ENCODE data around the gene CPS1. TPM values are rescaled to one million over a fixed set of nuclear protein-coding genes. Genes with fewer than 3 reads are reported as not detected.

Gene CPS1
- total and polyA plus RNA-seq, 11 donors = 0.61 to 5.3 (median 1.8) TPM

DNA sequence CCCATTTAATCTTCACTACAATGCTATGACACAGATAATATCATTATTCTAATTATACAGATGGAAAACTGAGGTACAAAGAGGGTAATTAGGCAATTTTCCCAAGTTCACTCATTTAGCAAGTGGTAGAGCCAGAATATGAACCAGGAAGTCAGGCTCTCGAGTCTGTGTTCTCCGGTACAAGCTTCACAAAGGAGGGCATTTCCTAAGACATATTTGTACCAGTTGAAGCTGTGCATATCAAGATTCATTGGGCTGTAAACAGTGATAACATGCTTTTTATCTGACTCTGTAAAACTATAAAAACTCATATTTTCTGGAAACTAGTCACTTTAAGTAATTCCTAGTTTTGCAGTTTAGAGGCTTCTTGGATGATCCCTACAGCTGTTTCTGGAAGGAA is 23.0 kb upstream of the CPS1 start:
- H3K9me3 ChIP-seq = no peaks in the 10 kb centered on the region
- WGBS, 4 donors = 76 to 94% (median 81%) methylated on average over 2 of the region's 2 CpGs
- H3K27ac ChIP-seq = no peak overlapping the region
- H3K4me3 ChIP-seq = no peak overlapping the region
- ATAC-seq = no peak
- intact Hi-C loops (cut with DNase I) = no loop called here
- H3K27me3 ChIP-seq = peaks cover 0 to 3% (median 0%) of the 10 kb centered on the region in 9 donors
- TF ChIP-seq, protein P1, sequence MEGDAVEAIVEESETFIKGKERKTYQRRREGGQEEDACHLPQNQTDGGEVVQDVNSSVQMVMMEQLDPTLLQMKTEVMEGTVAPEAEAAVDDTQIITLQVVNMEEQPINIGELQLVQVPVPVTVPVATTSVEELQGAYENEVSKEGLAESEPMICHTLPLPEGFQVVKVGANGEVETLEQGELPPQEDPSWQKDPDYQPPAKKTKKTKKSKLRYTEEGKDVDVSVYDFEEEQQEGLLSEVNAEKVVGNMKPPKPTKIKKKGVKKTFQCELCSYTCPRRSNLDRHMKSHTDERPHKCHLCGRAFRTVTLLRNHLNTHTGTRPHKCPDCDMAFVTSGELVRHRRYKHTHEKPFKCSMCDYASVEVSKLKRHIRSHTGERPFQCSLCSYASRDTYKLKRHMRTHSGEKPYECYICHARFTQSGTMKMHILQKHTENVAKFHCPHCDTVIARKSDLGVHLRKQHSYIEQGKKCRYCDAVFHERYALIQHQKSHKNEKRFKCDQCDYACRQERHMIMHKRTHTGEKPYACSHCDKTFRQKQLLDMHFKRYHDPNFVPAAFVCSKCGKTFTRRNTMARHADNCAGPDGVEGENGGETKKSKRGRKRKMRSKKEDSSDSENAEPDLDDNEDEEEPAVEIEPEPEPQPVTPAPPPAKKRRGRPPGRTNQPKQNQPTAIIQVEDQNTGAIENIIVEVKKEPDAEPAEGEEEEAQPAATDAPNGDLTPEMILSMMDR (IDR thresholded peaks at IDR 0.05) = no peak
- no peak for TF ChIP-seq POLR2A (IDR thresholded peaks at IDR 0.05)
- no peak for DNase-seq
- H3K36me3 ChIP-seq = no peaks in the 10 kb centered on the region
- no peaks in the 10 kb centered on the region for H3K4me1 ChIP-seq

DNA sequence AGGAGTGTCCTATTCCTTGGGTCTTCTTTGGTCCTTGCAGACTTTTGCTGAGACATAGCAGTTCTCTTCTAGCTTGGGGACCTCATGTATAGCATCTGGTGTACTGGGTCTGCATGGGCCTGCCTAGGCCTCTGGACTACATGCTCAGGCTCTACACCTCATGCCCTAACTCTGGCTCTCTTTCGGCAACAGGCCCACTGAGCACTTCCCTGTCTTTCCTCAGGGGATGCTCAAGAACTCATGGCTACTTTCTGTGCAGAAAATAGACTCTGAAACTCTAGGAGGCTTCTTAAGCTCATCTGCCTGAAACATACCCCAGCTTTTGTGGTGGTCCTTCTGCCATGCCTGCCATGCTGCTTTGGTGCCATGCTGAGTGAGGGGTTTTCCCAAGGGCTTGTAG is 21.5 kb upstream of the CPS1 start:
- ATAC-seq (no peak), DNase-seq (peak in 1 of 5 donors; percentile 17)
- no peaks in the 10 kb centered on the region for H3K36me3 ChIP-seq
- no peak overlapping the region for H3K4me3 ChIP-seq
- H3K27me3 ChIP-seq = peaks cover 0 to 3% (median 0%) of the 10 kb centered on the region in 9 donors
- H3K4me1 ChIP-seq = no peaks in the 10 kb centered on the region
- no peak overlapping the region for H3K27ac ChIP-seq
- TF ChIP-seq POLR2A (IDR thresholded peaks at IDR 0.05) = no peak
- TF ChIP-seq, protein P1 (IDR thresholded peaks at IDR 0.05) = no peak
- H3K9me3 ChIP-seq = no peaks in the 10 kb centered on the region
- intact Hi-C loops (cut with DNase I) = no loop called here
- 50 to 80% (median 79%) methylated on average over 1 of the region's 1 CpG for WGBS, 4 donors

DNA sequence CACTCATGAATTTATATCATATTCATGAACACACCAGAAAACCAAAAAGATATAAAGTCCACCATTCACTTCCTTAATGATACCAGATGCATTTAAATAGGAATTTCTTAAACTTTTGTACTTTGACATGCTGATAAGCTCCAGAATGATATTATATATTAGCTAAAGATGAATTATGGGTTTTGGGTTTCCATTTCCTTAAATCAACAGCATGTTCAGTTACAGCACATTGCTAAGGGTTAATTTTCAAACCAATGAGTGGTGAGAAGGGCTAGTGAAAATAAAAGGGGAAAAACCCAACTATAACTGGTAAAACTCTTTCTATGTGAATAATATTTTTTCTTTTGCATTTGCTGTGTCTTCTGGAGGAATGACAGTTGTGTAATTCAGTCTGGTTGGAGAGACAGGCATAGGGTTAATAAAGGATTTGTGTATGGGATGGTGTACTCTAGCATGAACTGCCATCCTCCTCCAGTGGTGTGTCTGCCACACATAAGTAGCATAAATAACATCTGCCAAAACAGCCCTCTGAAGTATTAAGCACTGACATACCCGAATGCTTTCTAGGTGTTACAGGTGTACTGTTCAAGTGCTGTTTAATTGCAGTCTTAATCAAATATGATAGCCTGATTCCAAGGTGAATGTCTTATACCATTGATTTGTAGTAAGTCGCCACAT is 19.3 kb upstream of the CPS1 start:
- intact Hi-C loops (cut with DNase I) = no loop called here
- ATAC-seq = no peak
- TF ChIP-seq POLR2A (IDR thresholded peaks at IDR 0.05) = no peak
- no peak overlapping the region for H3K4me3 ChIP-seq
- no peaks in the 10 kb centered on the region for H3K4me1 ChIP-seq
- WGBS, 4 donors = 71 to 79% (median 77%) methylated on average over 2 of the region's 2 CpGs
- H3K9me3 ChIP-seq = no peaks in the 10 kb centered on the region
- H3K27ac ChIP-seq = no peak overlapping the region
- no peak for DNase-seq
- H3K36me3 ChIP-seq = no peaks in the 10 kb centered on the region
- H3K27me3 ChIP-seq = no peaks in the 10 kb centered on the region

DNA sequence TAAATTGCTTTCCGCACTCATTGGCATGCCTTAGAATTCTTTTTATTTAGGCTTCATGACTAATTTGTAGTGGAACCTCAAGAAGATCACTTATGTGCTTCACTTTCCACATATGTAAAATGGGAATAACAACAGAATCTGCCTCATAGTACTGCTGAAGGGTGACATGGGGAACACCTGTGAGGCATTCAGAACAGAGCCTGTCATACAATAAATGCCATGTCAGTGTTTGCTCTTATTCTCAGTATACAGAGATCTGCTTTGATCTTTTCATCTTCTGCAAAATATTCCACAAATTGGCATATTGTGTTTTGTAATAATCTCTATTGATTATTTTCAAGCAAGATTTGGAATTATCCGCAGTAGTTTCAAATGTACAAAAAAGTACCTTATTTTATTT is 17.4 kb upstream of the CPS1 start:
- no peak for ATAC-seq
- Histone ChIP-seq H3K4me1 (no peaks in the 10 kb centered on the region), H3K27me3 (no peaks in the 10 kb centered on the region), H3K4me3 (no peak overlapping the region), H3K36me3 (no peaks in the 10 kb centered on the region), H3K27ac (no peak overlapping the region), H3K9me3 (no peaks in the 10 kb centered on the region)
- 93 to 97% (median 94%) methylated on average over 2 of the region's 2 CpGs for WGBS, 4 donors
- TF ChIP-seq, protein P1 (IDR thresholded peaks at IDR 0.05) = no peak
- TF ChIP-seq POLR2A (IDR thresholded peaks at IDR 0.05) = no peak
- intact Hi-C loops (cut with DNase I) = no loop called here
- no peak for DNase-seq
